Mesodermal cell (in vitro differentiated cells): ENCODE data around the gene LAMTOR5.
"Not testable (repeated sequence)": the region's sequence is repeated elsewhere in the genome, so short reads cannot be mapped to it uniquely, and the experiment has no call there.

ENCODE experiments used
- H3K27ac ChIP-seq: 2 replicates; pipeline ENCODE4 v1.7.0; 2013; ENCODE audit warnings: mild to moderate bottlenecking, low read depth, low read length, moderate library complexity; ENCODE audit not compliant: severe bottlenecking
- H3K36me3 ChIP-seq: 2 replicates; pipeline ENCODE4 v1.7.1; 2013; ENCODE audit warnings: mild to moderate bottlenecking, low read length, moderate library complexity; ENCODE audit not compliant: control insufficient read depth, insufficient read depth
- H3K4me1 ChIP-seq: one replicate; pipeline ENCODE4 v1.7.1; 2013; ENCODE audit warnings: mild to moderate bottlenecking, low read length; ENCODE audit not compliant: insufficient read depth, control insufficient read depth, poor library complexity, severe bottlenecking
- H3K4me3 ChIP-seq: 2 replicates; pipeline ENCODE4 v1.7.0; 2013; ENCODE audit warnings: low read length, control low read depth, mild to moderate bottlenecking; ENCODE audit not compliant: insufficient read depth, poor library complexity, severe bottlenecking; ENCODE audit errors: extremely low read depth
- H3K9me3 ChIP-seq: 2 replicates; pipeline ENCODE4 v1.7.1; 2013; ENCODE audit warnings: mild to moderate bottlenecking, low read length, moderate library complexity; ENCODE audit not compliant: control insufficient read depth
- WGBS, 2 experiments: methylation state at CpG; one replicate each; pipeline ENCODE4 v1.1.5; 2013; ENCODE audit warnings: missing lambda C conversion rate in 2 of 2; ENCODE audit not compliant: insufficient coverage in 2 of 2; 5-methylcytosine and 5-hydroxymethylcytosine counted together

The LAMTOR5 gene

DNA sequence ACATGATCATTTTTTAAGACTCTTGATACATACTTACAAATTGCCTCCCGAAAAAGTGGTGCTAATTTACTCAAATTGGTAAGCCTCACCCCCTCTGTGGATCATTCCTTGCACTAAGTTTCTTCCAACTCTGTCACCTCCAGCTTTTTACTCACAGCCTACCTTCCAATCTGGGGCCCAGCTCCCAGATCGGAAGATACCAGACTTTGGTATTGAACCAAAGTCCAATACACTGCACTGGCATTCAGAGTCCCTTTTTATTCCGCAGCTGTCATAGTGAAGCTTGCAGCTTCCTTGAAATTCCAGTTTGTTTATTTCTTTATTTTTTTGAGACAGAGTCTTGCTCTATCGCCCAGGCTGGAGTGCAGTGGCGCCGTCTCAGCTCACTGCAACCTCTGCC is 1.8 kb upstream of the LAMTOR5 start:
- Histone ChIP-seq H3K4me1 (peaks cover 5% of the 10 kb centered on the region), H3K36me3 (peaks cover 15% of the 10 kb centered on the region), H3K4me3 (no peak overlapping the region), H3K27ac (no peak overlapping the region), H3K9me3 (no peaks in the 10 kb centered on the region)
- 97% methylated on average over 6 of the region's 6 CpGs for WGBS, 2 experiments

DNA sequence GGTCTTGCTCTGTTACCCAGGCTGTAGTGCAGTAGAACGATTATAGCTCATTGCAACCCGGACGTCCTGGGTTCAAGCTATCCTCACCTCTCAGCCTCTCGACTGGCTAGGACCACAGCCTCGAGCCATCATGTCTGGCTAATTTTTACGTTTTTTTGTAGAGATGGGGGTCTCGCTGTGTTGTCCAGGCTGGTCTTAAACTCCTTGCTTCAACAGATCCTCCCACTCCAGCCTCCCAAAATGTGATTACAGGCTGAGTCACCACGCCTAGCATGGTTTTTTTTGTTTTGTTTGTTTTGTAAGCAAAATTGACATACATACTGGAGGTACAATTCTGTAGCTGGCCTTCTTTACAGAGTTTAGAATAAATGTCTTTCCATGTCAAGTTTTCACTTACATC is 994 bp upstream of the LAMTOR5 start:
- Histone ChIP-seq H3K4me1 (peaks cover 5% of the 10 kb centered on the region), H3K4me3 (peak overlapping the region; percentile 85), H3K27ac (no peak overlapping the region)

DNA sequence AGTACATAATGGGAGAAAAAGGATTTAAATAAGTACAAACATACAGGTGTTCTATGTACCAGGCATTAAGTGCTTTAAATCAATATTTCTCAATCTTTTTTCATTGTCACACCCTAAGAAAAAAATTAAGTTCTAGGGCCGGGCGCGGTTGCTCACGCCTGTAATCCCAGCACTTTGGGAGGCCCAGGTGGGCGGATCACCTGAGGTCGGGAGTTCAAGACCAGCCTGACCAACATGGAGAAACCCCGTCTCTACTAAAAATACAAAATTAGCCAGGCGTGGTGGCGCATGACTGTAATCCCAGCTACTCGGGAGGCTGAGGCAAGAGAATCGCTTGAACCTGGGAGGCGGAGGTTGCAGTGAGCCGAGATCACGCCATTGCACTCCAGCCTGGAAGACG is 1.1 kb downstream of the LAMTOR5 start:
- Histone ChIP-seq H3K4me3 (peak overlapping the region; percentile 85), H3K36me3 (peaks cover 44% of the 10 kb centered on the region)
- not testable (repeated sequence) for H3K27ac ChIP-seq, H3K4me1 ChIP-seq, H3K9me3 ChIP-seq
- WGBS, 2 experiments = 86 to 95% methylated on average over 7 to 8 of the region's 15 CpGs

More for the DNA sequence above, 994 bp upstream of the LAMTOR5 start:
- no peaks in the 10 kb centered on the region for H3K9me3 ChIP-seq
- WGBS, 2 experiments = 94 to 97% methylated on average over 4 to 6 of the region's 8 CpGs
- peaks cover 23% of the 10 kb centered on the region for H3K36me3 ChIP-seq

DNA sequence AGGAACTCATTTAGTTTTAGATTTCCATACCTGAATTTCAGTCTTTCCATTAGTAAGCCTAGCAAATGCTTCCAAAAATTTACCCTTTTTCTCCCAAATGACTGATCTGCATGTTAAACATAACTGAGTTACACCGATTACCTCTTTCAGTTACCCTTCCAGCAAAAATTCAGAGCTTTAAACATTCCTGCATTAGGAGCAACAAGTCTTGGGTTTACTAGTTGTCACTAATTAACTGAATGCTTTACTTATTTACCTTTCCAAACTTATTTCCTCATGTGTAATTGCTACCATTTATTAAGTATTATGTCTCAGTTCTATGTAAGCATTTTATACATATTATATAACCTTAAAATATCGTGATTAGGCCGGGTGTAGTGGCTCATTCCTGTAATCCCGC is 3.1 kb downstream of the LAMTOR5 start:
- WGBS, 2 experiments = 86 to 100% methylated on average over 1 of the region's 4 CpGs
- Histone ChIP-seq H3K9me3 (no peaks in the 10 kb centered on the region), H3K4me3 (no peak overlapping the region), H3K4me1 (no peaks in the 10 kb centered on the region), H3K27ac (no peak overlapping the region), H3K36me3 (peaks cover 64% of the 10 kb centered on the region)

DNA sequence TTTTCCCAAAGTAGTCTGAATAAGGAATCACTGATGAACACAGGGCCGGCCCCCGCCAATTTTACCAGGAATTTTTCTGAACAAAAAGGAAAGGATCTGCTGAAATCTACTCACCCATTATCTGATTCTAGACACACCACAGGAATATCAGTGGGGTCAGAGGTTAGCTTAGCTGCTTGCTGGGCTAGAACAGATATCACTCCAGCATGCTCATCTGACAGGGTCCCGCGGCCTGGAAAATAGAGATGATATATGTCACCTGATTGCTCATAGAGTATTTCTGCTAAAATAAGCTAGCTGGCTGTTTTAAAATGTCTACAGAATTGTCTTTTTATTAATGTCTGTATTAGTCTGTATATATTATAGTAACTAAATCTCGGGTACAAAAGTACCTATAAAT is 3.7 kb downstream of the LAMTOR5 start:
- Histone ChIP-seq H3K36me3 (peaks cover 69% of the 10 kb centered on the region), H3K4me3 (no peak overlapping the region), H3K4me1 (no peaks in the 10 kb centered on the region), H3K9me3 (no peaks in the 10 kb centered on the region), H3K27ac (no peak overlapping the region)
- 100% methylated on average over 2 of the region's 5 CpGs for WGBS, 2 experiments

DNA sequence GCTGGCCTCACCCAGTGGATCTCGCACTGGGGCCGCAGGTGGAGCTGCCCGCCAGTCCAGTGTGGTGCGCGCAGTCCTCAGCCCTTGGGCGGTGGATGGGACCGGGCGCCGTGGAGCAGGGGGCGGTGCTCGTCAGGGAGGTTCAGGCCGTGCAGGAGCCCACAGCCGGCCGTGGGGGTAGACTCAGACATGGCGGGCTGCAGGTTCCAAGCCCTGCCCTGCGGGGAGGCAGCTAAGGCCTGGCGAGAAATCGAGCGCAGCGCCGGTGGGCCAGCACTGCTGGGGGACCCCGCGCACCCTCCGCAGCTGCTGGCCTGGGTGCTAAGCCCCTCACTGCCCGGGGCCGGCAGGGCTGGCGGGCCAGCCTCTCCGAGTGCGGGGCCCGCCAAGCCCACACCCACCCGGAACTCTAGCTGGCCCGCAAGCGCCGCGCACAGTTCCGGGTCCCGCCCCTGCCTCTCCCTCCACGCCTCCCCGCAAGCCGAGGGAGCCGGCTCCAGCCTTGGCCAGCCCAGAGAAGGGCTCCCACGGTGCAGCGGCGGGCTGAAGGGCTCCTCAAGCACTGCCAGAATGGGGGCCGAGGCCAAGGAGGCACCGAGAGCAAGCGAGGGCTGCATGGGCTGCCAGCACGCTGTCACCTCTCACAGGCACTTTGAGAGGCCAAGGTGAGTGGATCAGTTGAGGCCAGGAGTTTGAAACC is 11.1 kb downstream of the LAMTOR5 start:
- peaks cover 13% of the 10 kb centered on the region for H3K4me1 ChIP-seq
- WGBS, 2 experiments = 95 to 99% methylated on average over 31 to 48 of the region's 48 CpGs
- not testable (repeated sequence) for H3K4me3 ChIP-seq, H3K9me3 ChIP-seq, H3K27ac ChIP-seq
- peaks cover 44% of the 10 kb centered on the region for H3K36me3 ChIP-seq

DNA sequence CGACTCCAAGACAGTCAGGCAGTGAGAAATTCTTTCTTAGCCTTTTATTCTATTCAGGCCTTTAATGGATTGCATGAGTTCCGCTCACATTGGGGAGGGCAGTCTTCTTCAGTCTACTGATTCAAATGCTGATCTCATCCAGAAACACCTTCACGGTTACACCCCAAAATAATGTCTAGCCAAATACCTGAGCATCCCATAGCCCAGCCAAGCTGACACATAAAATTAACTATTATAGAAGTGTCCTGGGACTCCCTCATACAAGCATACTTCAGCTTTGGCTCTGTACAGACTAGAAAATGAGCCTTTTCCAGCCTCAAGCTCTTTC is 13.0 kb downstream of the LAMTOR5 start:
- H3K9me3 ChIP-seq = no peaks in the 10 kb centered on the region
- peaks cover 25% of the 10 kb centered on the region for H3K36me3 ChIP-seq
- H3K27ac ChIP-seq = peak overlapping the region; percentile 61
- WGBS, 2 experiments = 90 to 100% methylated on average over 3 of the region's 3 CpGs
- H3K4me3 ChIP-seq = no peak overlapping the region
- H3K4me1 ChIP-seq = peaks cover 26% of the 10 kb centered on the region

DNA sequence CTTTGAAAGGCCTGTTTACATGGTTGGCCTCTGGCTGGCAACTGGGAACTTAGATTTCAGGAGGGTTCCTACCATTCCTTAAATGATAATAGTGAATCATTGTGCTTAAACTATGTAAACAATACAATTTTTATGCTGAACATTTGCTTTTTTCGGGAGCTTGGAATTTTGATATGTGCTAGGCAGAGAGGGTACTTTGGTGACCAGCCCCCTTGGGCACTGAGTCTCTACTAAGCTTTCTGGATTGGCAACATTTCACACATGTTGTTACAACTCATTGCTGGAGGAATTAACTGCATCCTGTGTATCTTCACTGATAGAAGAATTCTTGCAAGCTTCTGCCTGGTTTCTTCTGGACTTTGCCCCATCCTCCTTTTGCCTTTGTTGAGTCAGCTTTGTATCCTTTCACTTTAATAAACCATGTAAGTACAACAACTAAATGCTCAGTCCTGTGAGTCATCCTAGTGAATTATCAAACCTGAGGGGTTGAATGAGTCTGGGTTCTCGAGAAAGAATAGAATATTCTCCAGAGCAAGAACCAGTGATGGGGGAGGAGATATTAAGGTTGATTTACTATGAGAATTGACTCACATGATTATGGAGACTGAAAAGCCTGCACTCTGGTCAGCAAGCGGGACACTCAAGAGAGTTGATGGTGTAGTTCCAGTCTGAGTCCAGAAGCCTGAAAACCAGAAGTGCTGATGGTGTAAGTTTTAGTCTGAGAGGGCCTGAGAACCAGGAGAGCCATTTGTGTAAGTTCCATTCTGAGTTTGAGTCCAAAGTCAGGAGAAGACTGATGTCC is 13.6 kb downstream of the LAMTOR5 start:
- no peak overlapping the region for H3K4me3 ChIP-seq
- peaks cover 22% of the 10 kb centered on the region for H3K36me3 ChIP-seq
- 81 to 96% methylated on average over 2 of the region's 3 CpGs for WGBS, 2 experiments
- H3K9me3 ChIP-seq = no peaks in the 10 kb centered on the region
- H3K27ac ChIP-seq = peak overlapping the region; percentile 61
- H3K4me1 ChIP-seq = peaks cover 26% of the 10 kb centered on the region

DNA sequence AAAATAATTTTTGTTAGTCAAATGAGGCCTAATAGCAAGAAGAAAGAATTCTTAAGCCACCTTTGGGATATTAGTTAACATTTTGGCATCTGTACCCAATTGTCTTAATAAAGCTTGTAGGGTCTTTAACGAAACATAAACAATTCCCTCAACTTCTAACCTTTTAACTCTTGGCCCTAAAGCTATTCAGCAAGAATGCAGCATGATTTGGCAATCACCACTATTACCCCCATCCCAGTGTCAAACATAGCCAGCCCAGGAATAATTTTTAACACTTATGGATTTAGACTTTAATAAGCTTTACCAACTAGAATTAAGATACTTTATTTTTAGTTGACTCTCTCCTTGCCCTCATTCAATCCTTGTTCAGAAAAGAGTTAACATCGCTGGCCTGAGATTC is 14.2 kb downstream of the LAMTOR5 start:
- Histone ChIP-seq H3K4me3 (no peak overlapping the region), H3K9me3 (no peaks in the 10 kb centered on the region), H3K36me3 (peaks cover 17% of the 10 kb centered on the region), H3K4me1 (peaks cover 26% of the 10 kb centered on the region), H3K27ac (peak overlapping the region; percentile 61)
- 90 to 100% methylated on average over 1 of the region's 2 CpGs for WGBS, 2 experiments

DNA sequence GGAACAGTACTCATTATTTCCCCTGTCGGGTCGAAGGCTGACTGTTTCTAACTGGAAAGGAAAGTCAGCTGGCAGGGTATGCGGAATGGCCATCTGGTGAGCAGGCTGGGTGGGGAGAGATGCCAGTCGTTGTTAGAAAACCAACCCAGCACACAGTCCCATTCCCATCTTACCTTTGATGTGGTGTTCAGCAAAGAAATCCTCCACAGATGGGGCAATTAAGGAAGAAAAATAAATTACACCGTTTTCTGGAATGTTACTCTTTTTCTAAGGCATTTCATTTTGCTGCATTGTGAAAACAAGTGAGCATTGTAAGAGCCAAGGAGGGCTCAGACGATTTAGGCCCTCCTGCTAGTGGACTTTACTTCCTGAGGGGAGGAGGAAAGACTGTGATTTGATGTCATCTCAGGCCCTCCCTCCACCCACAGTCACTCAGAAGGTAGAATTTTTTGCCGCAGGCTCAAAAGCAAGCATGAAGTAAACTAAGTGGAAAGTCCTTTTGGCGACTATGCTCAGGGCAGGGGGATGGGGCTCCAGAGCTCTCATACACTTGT is 16.7 kb downstream of the LAMTOR5 start, which contains the start of gene SLC16A4:
SLC16A4 (minus strand) TSS at position 335 of the 554 bp plus-strand sequence. CDS start 1,703 bp downstream, outside the sequence.
- H3K4me3 ChIP-seq = peak within 1 kb of the TSS; percentile 16
- peak within 1 kb of the TSS; percentile 74 for H3K27ac ChIP-seq
- H3K36me3 ChIP-seq = peaks cover 18% of the 10 kb centered on the region
- H3K4me1 ChIP-seq = peaks cover 26% of the 10 kb centered on the region
- H3K9me3 ChIP-seq = no peaks in the 10 kb centered on the region
- WGBS, 2 experiments = 9 to 20% methylated on average over 1 to 4 of the region's 8 CpGs
